GM19193 (cell line): ENCODE measurements around the gene USF2.

Source experiments
- POLR2A ChIP-seq: IDR thresholded peaks from 4 replicates; pipeline ENCODE4 v1.6.1; 2011; ENCODE audit not compliant: insufficient read depth, insufficient read length; ENCODE audit errors: extremely low read depth

Gene USF2

GRCh38 chr19:35272954-35273649 is 4.3 kb downstream of the USF2 start:
- TF ChIP-seq POLR2A: no peak

DNA sequence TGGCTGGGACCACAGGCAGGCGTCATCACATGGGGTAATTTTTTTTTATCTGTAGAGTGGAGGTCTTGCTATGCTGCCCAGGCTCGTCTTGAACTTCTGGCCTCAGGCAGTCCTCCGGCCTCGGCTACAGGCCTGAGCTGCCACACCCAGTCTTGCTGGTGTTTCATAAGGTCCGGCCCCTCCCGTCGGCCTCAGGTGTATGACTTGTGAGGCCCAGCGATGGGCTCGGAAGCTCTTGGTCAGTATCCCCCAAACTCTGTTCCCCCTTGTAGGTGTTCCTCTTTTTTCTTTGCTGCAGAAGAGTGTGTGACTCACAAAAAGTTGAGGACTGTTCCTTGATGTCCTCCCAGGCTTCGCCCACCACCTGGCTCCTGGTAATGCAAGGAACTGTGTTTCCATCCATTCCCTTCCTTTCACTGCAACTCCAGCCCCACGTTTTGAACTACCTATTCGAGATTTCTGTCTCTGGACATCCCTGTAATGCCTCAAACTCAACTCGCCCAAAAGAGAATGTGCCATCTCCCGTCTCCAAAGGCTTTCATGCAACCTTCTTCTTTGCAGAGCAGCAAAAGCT is 5.0 kb downstream of the USF2 start:
- TF ChIP-seq POLR2A: no peak

DNA sequence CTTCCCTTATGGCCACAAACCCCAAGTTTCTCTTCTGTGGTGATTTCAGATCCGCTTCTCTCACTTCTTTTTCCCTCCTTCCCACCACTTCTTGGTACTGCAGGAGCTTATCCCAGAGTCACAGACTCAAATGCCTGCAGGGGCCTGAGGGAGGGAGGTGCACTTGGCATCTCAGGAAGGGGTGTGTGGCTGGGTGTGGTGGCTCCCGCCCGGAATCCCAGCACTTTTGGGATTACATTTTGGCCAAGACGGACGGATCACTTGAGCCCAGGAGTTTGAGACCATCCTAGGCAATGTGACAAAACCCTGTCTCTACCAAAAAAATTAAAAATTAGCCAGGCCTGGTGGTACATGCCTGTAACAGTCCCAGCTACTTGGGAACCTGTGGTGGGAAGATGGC is 5.6 kb downstream of the USF2 start:
- TF ChIP-seq POLR2A: no peak

DNA sequence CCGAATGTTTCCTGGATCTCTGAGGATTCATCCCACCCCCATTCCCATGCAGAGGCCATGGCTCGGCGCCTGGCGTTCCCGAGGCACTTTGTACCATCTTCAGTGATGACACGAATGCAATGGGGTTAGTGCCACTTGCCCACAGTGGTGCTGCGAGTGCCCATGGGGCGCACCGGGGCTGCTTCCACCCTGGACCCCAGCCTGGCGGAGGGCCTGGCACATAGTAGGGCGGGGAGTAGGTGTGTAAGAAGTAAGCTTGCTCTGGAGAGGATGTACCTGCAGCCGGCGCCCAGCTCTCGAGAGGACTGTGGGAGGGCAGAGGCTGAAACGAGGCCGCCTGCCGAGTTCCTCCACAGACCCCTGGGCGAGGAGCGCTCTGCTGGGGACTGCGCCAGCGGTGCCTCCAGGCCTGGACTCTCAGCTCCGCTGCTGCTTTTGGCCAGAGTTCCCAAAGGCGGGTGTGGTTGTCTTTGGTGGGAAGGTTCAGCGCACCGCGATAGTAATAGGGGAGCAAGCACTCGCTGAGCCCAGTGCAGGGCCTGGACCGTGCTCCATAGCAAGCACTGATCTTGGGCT is 8.0 kb downstream of the USF2 start:
- TF ChIP-seq POLR2A: no peak

DNA sequence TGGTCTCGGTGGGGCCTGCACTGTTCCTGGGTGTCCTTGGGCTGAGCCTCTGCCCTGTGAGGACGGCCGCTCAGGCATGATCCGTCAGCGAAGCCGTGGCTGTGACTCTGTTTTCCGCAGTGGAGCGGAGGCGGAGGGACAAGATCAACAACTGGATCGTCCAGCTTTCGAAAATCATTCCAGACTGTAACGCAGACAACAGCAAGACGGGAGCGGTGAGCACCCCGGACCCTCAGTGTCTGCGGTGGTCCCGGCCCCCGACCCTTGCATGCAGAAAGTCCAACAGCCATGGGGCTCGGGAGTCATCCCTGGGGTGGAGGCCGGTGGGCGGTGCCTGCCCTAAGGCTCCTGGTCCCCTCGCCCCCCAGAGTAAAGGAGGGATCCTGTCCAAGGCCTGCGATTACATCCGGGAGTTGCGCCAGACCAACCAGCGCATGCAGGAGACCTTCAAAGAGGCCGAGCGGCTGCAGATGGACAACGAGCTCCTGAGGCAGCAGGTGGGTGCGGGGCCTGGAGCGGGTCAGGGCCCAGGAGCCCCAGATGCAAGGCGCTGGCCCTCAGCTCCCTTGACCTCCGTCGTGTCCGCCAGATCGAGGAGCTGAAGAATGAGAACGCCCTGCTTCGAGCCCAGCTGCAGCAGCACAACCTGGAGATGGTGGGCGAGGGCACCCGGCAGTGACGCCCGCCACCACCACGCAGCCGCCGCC is 10.0 kb downstream of the USF2 start:
- TF ChIP-seq POLR2A: no peak

- TF ChIP-seq POLR2A: no peak
These were observed 10.6 kb downstream of the USF2 start for GRCh38 chr19:35279374-35279773.

GRCh38 chr19:35279985-35280821 is 11.4 kb downstream of the USF2 start:
- TF ChIP-seq POLR2A: no peak

GRCh38 chr19:35281303-35281702 is 12.5 kb downstream of the USF2 start:
- no peak for TF ChIP-seq POLR2A

GRCh38 chr19:35284153-35285094 is 15.7 kb downstream of the USF2 start:
- TF ChIP-seq POLR2A: no peak

- TF ChIP-seq POLR2A: no peak
These were observed 16.3 kb downstream of the USF2 start for GRCh38 chr19:35285095-35285449.

DNA sequence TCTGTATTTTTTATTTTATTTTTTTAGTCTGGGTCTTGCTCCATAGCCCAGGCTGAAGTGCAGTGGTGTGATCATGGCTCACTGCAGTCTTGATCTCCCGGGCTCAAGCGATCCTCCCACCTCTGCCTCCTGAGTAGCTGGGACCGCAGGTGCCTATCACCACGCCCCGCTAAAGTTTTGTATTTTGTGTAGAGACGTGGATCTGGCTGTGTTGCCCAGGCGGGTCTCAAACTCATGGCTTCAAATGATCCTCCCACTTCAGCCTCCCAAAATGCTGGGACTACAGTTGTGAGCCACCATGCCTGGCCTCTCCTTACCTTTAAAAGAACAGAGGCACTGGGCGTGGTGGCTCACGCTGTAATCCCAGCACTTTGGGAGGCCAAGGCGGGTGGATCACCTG is 19.0 kb downstream of the USF2 start:
- no peak for TF ChIP-seq POLR2A

GRCh38 chr19:35288331-35288730 is 19.6 kb downstream of the USF2 start:
- TF ChIP-seq POLR2A: no peak

DNA sequence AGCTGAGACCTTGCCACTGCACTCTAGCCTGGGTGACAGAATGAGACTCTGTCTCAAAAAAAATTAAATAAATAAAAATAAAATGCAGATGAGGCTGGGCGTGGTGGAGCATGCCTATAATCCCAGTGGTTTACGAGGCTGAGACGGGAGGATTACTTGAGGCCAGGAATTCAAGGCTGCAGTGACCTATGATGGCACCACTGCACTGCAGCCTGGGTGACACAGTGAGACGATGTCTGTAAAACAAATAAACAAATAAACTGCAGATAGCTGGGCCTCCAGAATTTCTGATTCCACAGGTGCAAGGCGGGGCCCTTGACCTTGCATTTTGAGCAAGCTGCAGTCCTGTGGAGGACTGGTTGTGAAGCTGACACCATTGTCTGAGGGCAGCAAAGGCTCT is 20.1 kb downstream of the USF2 start:
- TF ChIP-seq POLR2A: no peak
